ENCODE measurements around the gene DBX1. TPM values are rescaled to one million over a fixed set of nuclear protein-coding genes. Genes with fewer than 3 reads are reported as not detected.
A peak's percentile ranks its signal among the peaks of the same experiment; 100 is the strongest.
"Not testable (repeated sequence)": the region's sequence is repeated elsewhere in the genome, so short reads cannot be mapped to it uniquely, and the experiment has no call there.

The DBX1 gene
- total RNA-seq, 1 donor from 2014 or later, result not detected

DNA sequence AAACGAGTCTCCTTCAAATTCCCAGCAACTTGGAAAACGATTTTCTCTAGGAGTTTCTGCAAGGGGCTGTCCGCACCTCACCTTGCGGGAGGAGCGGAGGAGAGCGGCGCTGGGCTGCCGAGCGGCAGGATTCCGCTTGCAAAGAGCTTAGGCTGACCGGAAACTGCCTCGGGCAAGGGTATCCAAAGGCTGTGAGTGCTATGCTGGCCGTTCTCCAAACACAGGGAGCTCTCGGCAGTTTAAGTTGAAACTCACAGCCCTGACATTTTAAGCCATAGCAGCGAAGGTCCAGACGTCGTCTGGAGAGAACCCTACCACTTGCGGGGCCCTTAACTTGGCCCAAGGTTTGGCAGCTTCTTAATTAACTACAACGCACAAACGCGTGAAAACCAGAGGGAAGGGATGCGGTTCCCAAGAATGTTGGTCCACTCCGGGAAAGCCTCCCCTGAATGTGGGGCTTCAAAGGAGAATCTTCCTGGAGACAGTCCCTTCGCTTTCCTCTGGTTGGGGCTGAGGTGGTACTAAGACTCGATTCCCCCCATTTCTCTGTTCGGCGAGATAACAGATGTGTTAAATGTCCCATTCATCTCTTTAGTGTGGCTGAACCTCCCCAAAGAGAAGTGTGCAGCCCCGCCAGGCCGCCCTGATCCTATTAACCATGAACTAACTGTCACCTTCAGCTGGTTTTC is 1.1 kb upstream of the DBX1 start:
- no peak for DNase-seq (ENCODE audit: low spot score)

DNA sequence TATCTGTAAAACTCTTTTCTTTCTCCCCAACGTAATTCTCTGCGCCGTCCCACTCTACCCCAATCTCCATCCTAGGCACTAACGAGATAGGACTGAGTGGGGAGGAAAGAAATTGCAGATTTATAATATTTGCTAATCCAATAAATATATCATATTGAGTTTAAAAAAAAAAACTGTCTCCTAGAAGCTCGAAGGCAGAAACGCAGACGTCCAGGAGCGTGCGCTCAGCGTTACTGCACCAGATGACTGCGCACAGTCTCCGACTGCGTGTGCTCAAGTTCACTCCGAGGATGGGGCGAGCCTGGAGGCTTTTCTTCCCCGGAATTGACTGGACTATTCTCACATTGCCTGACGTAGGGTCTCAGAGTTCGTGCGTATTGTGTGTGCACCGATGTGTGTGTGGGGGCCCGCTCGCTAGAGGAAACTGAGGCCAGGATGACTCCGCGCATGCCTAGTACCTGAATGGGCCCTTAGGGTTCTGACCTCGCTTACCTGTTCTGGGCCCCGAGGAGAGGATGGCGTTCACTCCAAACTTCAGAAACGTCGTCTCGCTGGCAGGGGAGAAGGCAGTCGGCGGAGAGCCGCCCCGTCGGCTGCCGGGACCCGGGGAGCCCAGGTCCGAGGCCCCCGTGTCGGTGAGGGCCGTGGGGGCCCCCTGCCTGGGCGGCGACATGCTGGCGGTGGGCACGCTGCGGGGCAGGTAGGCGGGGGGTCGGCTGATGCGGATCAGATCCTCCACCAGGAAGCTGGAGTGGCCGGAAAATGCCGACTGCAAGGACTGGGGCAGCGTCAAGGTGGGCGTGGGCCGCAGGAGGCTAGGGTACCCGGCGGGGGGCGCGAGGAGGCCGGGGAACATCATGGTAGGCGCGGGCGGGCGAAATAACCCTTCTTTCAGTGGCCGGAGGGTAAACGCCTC is 551 bp downstream of the DBX1 start:
- DNase-seq (ENCODE audit: low spot score), result no peak

DNA sequence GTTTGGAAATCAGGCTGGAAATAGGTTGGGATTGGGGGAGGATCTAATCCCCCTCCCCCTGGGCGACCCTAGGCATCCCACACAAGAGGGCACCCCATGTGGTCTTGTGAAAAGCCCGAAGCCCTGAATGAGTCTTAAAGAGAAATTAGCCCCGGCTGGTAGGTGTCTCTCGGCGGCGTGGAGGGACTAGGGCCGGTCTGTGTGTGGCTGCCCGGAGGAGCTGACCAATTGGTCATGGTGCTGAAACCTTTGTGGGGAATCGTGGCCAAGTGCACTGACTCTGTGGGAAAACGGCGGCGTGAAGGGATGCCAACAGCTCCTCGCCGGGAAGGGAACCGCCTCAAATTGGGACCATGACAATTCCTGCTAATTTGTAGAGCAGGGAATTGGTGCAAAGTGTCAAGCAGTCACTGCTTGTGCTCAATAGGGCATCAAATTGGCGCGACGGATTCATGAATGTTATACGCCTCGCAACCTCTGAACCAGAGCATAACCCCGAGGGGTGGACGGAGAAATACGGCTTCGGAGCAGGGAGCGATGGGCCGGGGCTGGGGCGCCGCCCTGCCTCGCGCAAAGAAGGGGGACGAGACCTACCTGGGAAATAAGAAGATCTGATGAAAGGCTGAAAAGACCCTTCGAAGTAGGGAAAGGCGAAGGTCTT is 1.5 kb downstream of the DBX1 start:
- peak; percentile 72 for DNase-seq (ENCODE audit: low spot score)

- no peak for DNase-seq (ENCODE audit: low spot score)
Measured at GRCh38 chr11:20157728-20158127, 2.5 kb downstream of the DBX1 start.

DNA sequence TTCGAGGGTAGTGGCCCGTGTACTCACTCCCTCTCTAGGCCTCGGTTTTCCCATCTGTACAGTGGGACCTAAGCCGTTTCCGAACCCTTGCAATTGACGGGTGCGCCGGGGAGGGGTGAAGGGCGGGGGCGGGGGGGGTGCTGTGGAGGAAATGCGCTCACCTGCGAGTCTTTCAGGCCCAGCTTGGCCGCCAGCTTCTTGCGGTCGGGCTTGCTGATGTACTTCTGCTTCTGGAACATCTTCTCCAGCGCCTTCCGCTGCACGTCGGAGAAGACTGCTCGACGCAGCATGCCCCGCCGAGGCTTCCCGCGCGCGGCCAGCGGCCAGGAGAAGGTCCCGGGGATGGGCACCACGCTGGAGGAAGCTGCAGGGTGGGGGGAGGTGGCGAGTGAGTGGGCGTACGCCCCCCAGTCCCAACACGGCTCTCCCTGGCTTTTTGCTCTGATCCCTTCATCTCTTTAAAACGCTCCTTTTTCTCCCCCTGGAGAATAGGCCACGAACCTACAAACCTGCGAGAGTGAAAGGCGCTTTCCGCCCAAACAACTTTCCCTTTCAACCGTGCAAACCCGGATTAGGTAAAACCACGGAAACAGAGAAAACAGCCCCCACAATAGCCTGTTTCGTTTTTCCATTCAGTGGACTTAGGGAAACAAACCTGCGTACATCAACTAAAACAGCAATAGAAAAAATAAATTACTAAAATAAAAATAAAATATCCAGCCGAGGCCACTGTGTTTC is 3.2 kb downstream of the DBX1 start:
- DNase-seq (ENCODE audit: low spot score), result no peak

- DNase-seq (ENCODE audit: low spot score), result no peak
Measured at GRCh38 chr11:20156280-20156875, 3.9 kb downstream of the DBX1 start.

- DNase-seq (ENCODE audit: low spot score), result no peak
Measured at GRCh38 chr11:20155683-20156279, 4.5 kb downstream of the DBX1 start.

GRCh38 chr11:20154381-20154780 is 5.9 kb downstream of the DBX1 start:
- DNase-seq (ENCODE audit: low spot score), result no peak

DNA sequence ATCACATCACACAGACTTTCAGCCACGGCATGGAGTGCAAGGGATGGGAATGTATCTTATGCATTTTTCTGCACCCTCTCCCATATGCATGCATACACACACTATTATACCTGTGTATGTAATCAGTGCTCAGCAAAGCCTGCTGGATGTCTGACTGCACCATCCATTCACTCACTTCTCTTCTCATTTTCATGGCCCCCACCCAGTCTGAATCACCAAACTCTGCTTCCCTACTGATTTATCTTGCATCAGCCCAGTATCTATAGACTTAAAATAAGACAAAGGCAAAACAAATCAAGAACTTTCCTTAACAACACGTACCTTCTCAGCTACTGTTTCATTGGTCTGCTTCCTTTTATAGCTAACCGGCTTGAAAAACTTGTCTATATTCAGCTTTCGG is 21.6 kb downstream of the DBX1 start:
- DNase-seq (ENCODE audit: low spot score), result no peak

DNA sequence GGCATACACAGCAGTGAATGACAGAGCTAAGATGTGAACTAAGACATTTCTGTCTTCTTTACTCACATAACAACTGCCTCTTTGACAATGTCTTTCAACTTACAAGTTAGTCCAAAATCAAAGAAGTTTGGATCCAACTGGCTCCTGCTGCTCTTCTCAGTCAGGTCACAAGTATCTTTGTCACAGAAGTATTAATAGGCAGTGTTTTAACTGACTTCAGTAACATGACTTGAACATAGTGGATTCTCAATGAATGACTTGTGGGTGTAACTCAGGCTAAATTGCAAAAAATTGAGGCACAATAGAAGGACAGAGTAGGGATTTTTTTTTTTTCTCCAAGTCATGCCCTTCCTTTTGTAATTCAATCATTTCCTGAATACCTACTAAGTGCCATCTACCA is 22.6 kb downstream of the DBX1 start:
- no peak for DNase-seq (ENCODE audit: low spot score)

- no peak for DNase-seq (ENCODE audit: low spot score)
Measured at GRCh38 chr11:20134991-20135736, 25.1 kb downstream of the DBX1 start.

DNA sequence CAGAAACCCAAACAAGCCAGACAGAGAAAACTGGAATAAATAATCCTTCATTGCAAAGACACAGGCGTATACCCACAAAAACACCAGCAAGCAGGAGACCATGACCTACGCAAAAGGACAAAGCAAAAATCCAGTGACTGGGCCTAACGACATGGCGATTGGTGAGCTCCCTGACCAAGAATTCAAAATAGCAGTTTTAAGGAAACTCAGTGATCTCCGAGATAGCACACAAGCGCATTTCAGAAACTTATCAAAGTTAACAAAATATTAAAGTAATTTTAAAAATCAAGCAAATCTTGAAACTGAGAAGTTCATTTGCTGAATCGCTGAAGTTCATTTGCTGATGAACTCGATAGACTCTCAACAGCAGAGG is 27.6 kb downstream of the DBX1 start:
- DNase-seq (ENCODE audit: low spot score), result no peak

GRCh38 chr11:20131788-20132666 is 28.2 kb downstream of the DBX1 start:
- peak; percentile 62 for DNase-seq (ENCODE audit: low spot score)

GRCh38 chr11:20129665-20130064 is 30.6 kb downstream of the DBX1 start:
- DNase-seq (ENCODE audit: low spot score), result no peak

- not testable (repeated sequence) for DNase-seq (ENCODE audit: low spot score)
Measured at GRCh38 chr11:20128528-20128825, 31.8 kb downstream of the DBX1 start.

- peak; percentile 64 for DNase-seq (ENCODE audit: low spot score)
Measured at GRCh38 chr11:20127671-20128527, 32.4 kb downstream of the DBX1 start.

GRCh38 chr11:20126724-20127123 is 33.6 kb downstream of the DBX1 start:
- DNase-seq (ENCODE audit: low spot score), result no peak

DNA sequence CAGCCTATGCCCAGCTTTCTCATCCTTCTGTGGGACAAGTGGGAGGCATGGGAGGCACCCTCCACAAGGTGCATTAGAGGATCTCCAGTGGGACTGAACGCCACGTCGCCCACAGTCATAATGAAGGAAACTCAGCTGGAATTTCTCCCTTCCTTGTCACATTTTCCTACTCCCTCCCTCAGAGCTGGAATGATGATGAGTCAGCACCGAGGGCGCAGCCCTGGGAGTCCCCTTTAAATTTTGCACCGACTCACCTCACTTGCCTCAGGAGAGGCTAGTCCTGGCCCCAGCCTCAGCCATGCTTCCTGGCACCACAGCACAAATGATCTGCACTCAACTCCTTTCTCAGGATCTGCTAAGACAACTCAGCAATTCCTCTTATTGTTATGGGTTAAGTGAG is 34.3 kb downstream of the DBX1 start:
- DNase-seq (ENCODE audit: low spot score), result no peak

DNA sequence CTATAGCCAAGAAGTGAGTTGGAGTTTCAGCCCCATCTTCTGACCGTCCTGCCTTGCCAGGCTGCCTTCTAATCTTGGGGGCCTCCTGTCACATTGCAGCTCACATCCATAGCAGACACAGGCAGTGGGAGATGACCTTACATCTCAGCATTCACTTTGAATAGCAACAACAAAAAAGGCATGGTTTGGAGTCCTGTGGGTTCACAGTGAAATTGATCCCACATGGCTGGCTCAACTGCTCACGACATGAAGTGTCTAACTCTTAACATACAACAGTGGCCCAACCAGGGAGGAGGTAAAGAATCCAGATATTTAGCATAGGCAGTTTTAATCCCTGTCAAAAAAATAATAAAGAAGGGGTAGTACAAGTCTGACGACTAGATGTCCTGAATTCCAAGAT is 38.1 kb downstream of the DBX1 start:
- DNase-seq (ENCODE audit: low spot score), result no peak
